Activated CD4-positive, CD25-positive, alpha-beta regulatory T cell treated with anti-CD3 and anti-CD28 coated beads, Interleukin-2, amount 50 U/mL, for 72 hours (primary cell): ENCODE data around the gene GPATCH8.
"Not testable (repeated sequence)": the region's sequence is repeated elsewhere in the genome, so short reads cannot be mapped to it uniquely, and the experiment has no call there.

Experiments used
- DNase-seq: peaks from one replicate; pipeline ENCODE4 v3.0.0; 2021

Gene GPATCH8

GRCh38 chr17:44527102-44527501 is 23.9 kb upstream of the GPATCH8 start:
- DNase-seq = no peak

GRCh38 chr17:44523672-44523972 is 20.4 kb upstream of the GPATCH8 start:
- no peak for DNase-seq

GRCh38 chr17:44522883-44523671 is 19.9 kb upstream of the GPATCH8 start:
- DNase-seq = no peak

GRCh38 chr17:44518032-44518431 is 14.8 kb upstream of the GPATCH8 start:
- DNase-seq = no peak

GRCh38 chr17:44511241-44512134 is 8.3 kb upstream of the GPATCH8 start:
- not testable (repeated sequence) for DNase-seq

GRCh38 chr17:44506939-44507604 is 3.9 kb upstream of the GPATCH8 start:
- DNase-seq = not testable (repeated sequence)

- DNase-seq = no peak
Observed at GRCh38 chr17:44502598-44503146, 534 bp downstream of the GPATCH8 start.

GRCh38 chr17:44501866-44502375 is 1.3 kb downstream of the GPATCH8 start:
- DNase-seq = no peak

- no peak for DNase-seq
Observed at GRCh38 chr17:44499722-44500121, 3.5 kb downstream of the GPATCH8 start.

GRCh38 chr17:44496815-44497214 is 6.4 kb downstream of the GPATCH8 start:
- DNase-seq = no peak

GRCh38 chr17:44493339-44493738 is 9.9 kb downstream of the GPATCH8 start:
- no peak for DNase-seq

- no peak for DNase-seq
Observed at GRCh38 chr17:44492706-44493272, 10.4 kb downstream of the GPATCH8 start.

GRCh38 chr17:44489581-44489980 is 13.6 kb downstream of the GPATCH8 start:
- no peak for DNase-seq

GRCh38 chr17:44487170-44487569 is 16.0 kb downstream of the GPATCH8 start:
- no peak for DNase-seq

- DNase-seq = no peak
Observed at GRCh38 chr17:44473367-44473766, 29.8 kb downstream of the GPATCH8 start.

- DNase-seq = no peak
Observed at GRCh38 chr17:44469676-44470075, 33.5 kb downstream of the GPATCH8 start.

GRCh38 chr17:44467108-44467507 is 36.1 kb downstream of the GPATCH8 start:
- DNase-seq = no peak

GRCh38 chr17:44466339-44466738 is 36.9 kb downstream of the GPATCH8 start:
- DNase-seq = no peak

- no peak for DNase-seq
Observed at GRCh38 chr17:44465897-44466296, 37.3 kb downstream of the GPATCH8 start.

- no peak for DNase-seq
Observed at GRCh38 chr17:44465276-44465675, 37.9 kb downstream of the GPATCH8 start.

- no peak for DNase-seq
Observed at GRCh38 chr17:44464037-44464436, 39.2 kb downstream of the GPATCH8 start.

GRCh38 chr17:44451832-44452231 is 51.4 kb downstream of the GPATCH8 start:
- DNase-seq = no peak
